Metanephros (tissue), 2 donors: Measurements from ENCODE around the gene HMGA1. TPM values are rescaled to one million over a fixed set of nuclear protein-coding genes. Genes with fewer than 3 reads are reported as not detected.

Experiments used
- small RNA-seq: library from RNA; depleted of rRNA; stranded (forward); fragments of <200 nt; gene quantifications from one replicate; pipeline ENCODE3, GENCODE V24; 2014; ENCODE audit warnings: low replicate concordance
- total RNA-seq: library from RNA; depleted of rRNA; stranded (reverse); fragments of >200 nt; gene quantifications from one replicate; pipeline ENCODE4 v1.2.3, GENCODE V29; 2014

HMGA1 gene
- 50.6 TPM for total RNA-seq

GRCh38 chr6:34236443-34237315 is at the start of gene HMGA1:
HMGA1 (plus strand) TSS chr6:34236873; CDS start chr6:34240781, 3,908 bp downstream.

GRCh38 chr6:34248727-34249468 is 12.2 kb downstream of the HMGA1 start, which contains the start of gene SMIM29:
SMIM29 (minus strand) TSS chr6:34249006; CDS start chr6:34247791, 1,215 bp downstream.

Small RNAs within 50 kb of the gene (small RNA-seq; reads per million reads assigned to genes)
- not detected for gene MIR6835

Other genes with a start within 250 kb of the HMGA1 start
- 0.88 TPM for gene GRM4, start 90.8 kb upstream of the HMGA1 start, total RNA-seq
- 10.0 TPM for gene SMIM29, start 12.1 kb downstream of the HMGA1 start, total RNA-seq
- gene NUDT3, start 155.8 kb downstream of the HMGA1 start, total RNA-seq, result 47.9 TPM
- gene RPS10, start 189.2 kb downstream of the HMGA1 start, total RNA-seq, result 2,003 TPM
- 0.29 TPM for gene PACSIN1, start 229.2 kb downstream of the HMGA1 start, total RNA-seq